K562 (cell line): ENCODE data around the gene RETN. TPM values are rescaled to one million over a fixed set of nuclear protein-coding genes. Genes with fewer than 3 reads are reported as not detected.

ENCODE experiments used
- ARID4B ChIP-seq: sonication (generic); formaldehyde crosslinking; IDR thresholded peaks from 2 replicates; pipeline ENCODE4 v1.8.0; 2022; ENCODE audit warnings: mild to moderate bottlenecking, missing genetic modification reagents
- ATF7 ChIP-seq: fragments of 450-650 bp; IDR thresholded peaks from 2 replicates; pipeline ENCODE4 v1.7.1; 2014; ENCODE audit warnings: mild to moderate bottlenecking, moderate library complexity
- CREB5 ChIP-seq: fragments of 250-450 bp; sonication (Bioruptor Pico); IDR thresholded peaks from 2 replicates; pipeline ENCODE4 v1.5.0; 2020; ENCODE audit warnings: mild to moderate bottlenecking
- ETV6 ChIP-seq, 3 experiments: fragments of 150-350 bp in 1 of 3; sonication (generic) in 1 of 3; formaldehyde crosslinking in 1 of 3; IDR thresholded peaks; 2 replicates each; pipeline versions ENCODE4 v1.6.1 to v1.8.0; 2014 to 2022; ENCODE audit warnings: borderline replicate concordance in 2 of 3, low read depth in 2 of 3, antibody characterized with exemption in 1 of 3, low read length in 1 of 3, mild to moderate bottlenecking in 1 of 3, missing genetic modification reagents in 1 of 3
- EWSR1 ChIP-seq: fragments of 450-650 bp; IDR thresholded peaks from 2 replicates; pipeline ENCODE4 v1.6.1; 2018; ENCODE audit warnings: borderline replicate concordance, mild to moderate bottlenecking, low read depth, moderate library complexity; ENCODE audit not compliant: partially characterized antibody
- HMGN3 ChIP-seq: IDR thresholded peaks from 2 replicates; pipeline ENCODE4 v1.6.1; 2011; ENCODE audit warnings: borderline replicate concordance, low read depth, mild to moderate bottlenecking, mixed read lengths, low read length; ENCODE audit not compliant: insufficient read length; ENCODE audit errors: extremely low read depth
- HNRNPLL ChIP-seq: fragments of 200-400 bp; formaldehyde crosslinking; IDR thresholded peaks from 2 replicates; pipeline ENCODE4 v1.6.1; 2017; ENCODE audit warnings: low read length, low read depth, mild to moderate bottlenecking; ENCODE audit not compliant: poor library complexity, severe bottlenecking
- MXD1 ChIP-seq: fragments of 250-450 bp; sonication (Bioruptor Pico); IDR thresholded peaks from 2 replicates; pipeline ENCODE4 v1.8.0; 2021; ENCODE audit warnings: borderline replicate concordance, mild to moderate bottlenecking, moderate library complexity; ENCODE audit not compliant: poor library complexity, severe bottlenecking
- NCOA6 ChIP-seq: fragments of 450-650 bp; IDR thresholded peaks from 2 replicates; pipeline ENCODE4 v1.6.1; 2017; ENCODE audit warnings: mild to moderate bottlenecking
- NFRKB ChIP-seq: fragments of 450-650 bp; IDR thresholded peaks from 2 replicates; pipeline ENCODE4 v1.6.1; 2016; ENCODE audit warnings: low read depth
- PCBP2 ChIP-seq: fragments of 200-400 bp; formaldehyde crosslinking; IDR thresholded peaks from 2 replicates; pipeline ENCODE4 v1.6.1; 2018; ENCODE audit warnings: low read length, low read depth, mild to moderate bottlenecking, moderate library complexity; ENCODE audit not compliant: poor library complexity, severe bottlenecking
- POLR3A ChIP-seq: IDR thresholded peaks from 2 replicates; pipeline ENCODE4 v1.6.1; 2011; ENCODE audit warnings: borderline replicate concordance, mild to moderate bottlenecking, moderate library complexity; ENCODE audit not compliant: insufficient read length, insufficient read depth; ENCODE audit errors: extremely low read depth
- RHOXF2B ChIP-seq: fragments of 250-450 bp; sonication (Bioruptor Pico); conservative IDR thresholded peaks from 2 replicates; pipeline ENCODE4 v1.5.1; 2021
- RNF2 ChIP-seq: sonication (generic); IDR thresholded peaks from 2 replicates; pipeline ENCODE4 v1.6.1; 2016
- TBP ChIP-seq: optimal IDR thresholded peaks from 2 replicates; pipeline ENCODE3; 2011; ENCODE audit warnings: low read depth, low read length, improper control_type of control experiment
- TEAD4 ChIP-seq, 2 experiments: sonication (generic) in 1 of 2; formaldehyde crosslinking in 1 of 2; IDR thresholded peaks; 2 replicates each; pipeline versions ENCODE4 v1.6.1 to v1.8.0; 2012 to 2022; ENCODE audit warnings: borderline replicate concordance in 1 of 2, inconsistent platforms in 1 of 2, low read length in 1 of 2, mild to moderate bottlenecking in 1 of 2, missing genetic modification reagents in 1 of 2
- ZFP30 ChIP-seq: fragments of 250-450 bp; sonication (Bioruptor Pico); IDR thresholded peaks from 2 replicates; pipeline ENCODE4 v1.8.0; 2022; ENCODE audit warnings: moderate library complexity, mild to moderate bottlenecking, inconsistent platforms, borderline replicate concordance
- ZNF121 ChIP-seq: sonication (generic); formaldehyde crosslinking; conservative IDR thresholded peaks from 2 replicates; pipeline ENCODE4 v1.8.0; 2022; ENCODE audit warnings: missing genetic modification reagents
- ZNF57 ChIP-seq: fragments of 450-650 bp; formaldehyde crosslinking; IDR thresholded peaks from 2 replicates; pipeline ENCODE4 v1.4.0; 2020; ENCODE audit warnings: mild to moderate bottlenecking, moderate library complexity
- ZNF589 ChIP-seq: fragments of 200-800 bp; sonication (Bioruptor generic); IDR thresholded peaks from 2 replicates; pipeline ENCODE4 v1.6.1; 2016; ENCODE audit warnings: low read depth, missing genetic modification characterization, missing compliant biosample characterization
- ZNF75A ChIP-seq: fragments of 450-650 bp; formaldehyde crosslinking; IDR thresholded peaks from 2 replicates; pipeline ENCODE4 v1.4.0; 2020; ENCODE audit warnings: mild to moderate bottlenecking
- polyA plus RNA-seq, 8 experiments: library from polyadenylated mRNA; depleted of rRNA in 4 of 8; stranded (reverse) in 5 of 8; unstranded in 3 of 8; fragments of >200 nt; fragmentation: Nextera tagmentation in 2 of 8; fragmentation: Illumina TruSeq in 1 of 8; extraction: Ambion mirVana in 2 of 8; extraction: Trizol in 1 of 8; gene quantifications; 2 replicates each; pipeline versions ENCODE4 v1.2.1 to v1.2.3, GENCODE V29; 2011 to 2014; ENCODE audit warnings: inconsistent platforms in 1 of 8, missing spikeins in 1 of 8
- total RNA-seq, 7 experiments: library from RNA; depleted of rRNA in 6 of 7; stranded (reverse); fragments of >200 nt in 6 of 7; fragmentation: Illumina TruSeq in 2 of 7; extraction: Trizol in 2 of 7; gene quantifications; 2 replicates each; pipeline versions ENCODE4 v1.2.1 to v1.2.3, GENCODE V29; 2011 to 2021; ENCODE audit warnings: low replicate concordance in 1 of 7

RETN gene
- total and polyA plus RNA-seq, 9 of the 15 experiments (the other 6 are each of a cell fraction or from before 2014, with no cell fraction given), result not detected

GRCh38 chr19:7629347-7630054, 39.3 kb upstream of the RETN start, which contains the start of the genes PET100 and XAB2 (continued):
- TF ChIP-seq ETV6 (IDR thresholded peaks at IDR 0.05; ENCODE audit: borderline replicate concordance in 1 of 2, low read depth in 2 of 2, low read length in 1 of 2) (no peak), ETV6 (CRISPR knock-in tag; IDR thresholded peaks at IDR 0.05; ENCODE audit: borderline replicate concordance) (no peak), RNF2 (no peak), ZNF121 (CRISPR knock-in tag) (no peak), CREB5 (CRISPR knock-in tag) (no peak), NFRKB (0 out of 2 replicates have a peak, but pooled peaks have one; percentile 75), HNRNPLL (no peak), HMGN3 (no peak), NCOA6 (no peak), ZFP30 (CRISPR knock-in tag) (no peak), EWSR1 (no peak), TEAD4 (IDR thresholded peaks at IDR 0.05; ENCODE audit: low read length) (0 out of 2 replicates have a peak, but pooled peaks have one; percentile 6), TEAD4 (CRISPR knock-in tag; IDR thresholded peaks at IDR 0.05; ENCODE audit: borderline replicate concordance) (no peak), PCBP2 (no peak), ZNF589 (CRISPR knock-in tag) (no peak), RHOXF2B (CRISPR knock-in tag) (no peak), TBP (peak; percentile 71), ZNF57 (CRISPR knock-in tag) (no peak), ZNF75A (no peak), ATF7 (peak; percentile 90), POLR3A (no peak), ARID4B (CRISPR knock-in tag) (peak; percentile 62), MXD1 (no peak)
